Esophagus muscularis mucosa (tissue), 3 donors: ENCODE results near the gene FBL.

ENCODE experiments used
- POLR2A ChIP-seq: fragments of 450-650 bp; IDR thresholded peaks from one replicate; pipeline ENCODE4 v1.6.1; 2017; ENCODE audit warnings: antibody characterized with exemption, moderate library complexity, mild to moderate bottlenecking, low read depth
- POLR2AphosphoS5 ChIP-seq, 2 donors: sonication (generic); formaldehyde crosslinking; IDR thresholded peaks; one replicate each; pipeline ENCODE4 v1.6.1; 2017; ENCODE audit warnings: antibody characterized with exemption in 2 of 2
- TF ChIP-seq, protein P1 (sequence below), 3 experiments: fragments of 200-600 bp in 2 of 3; fragments of 450-650 bp in 1 of 3; sonication (generic) in 2 of 3; IDR thresholded peaks; one replicate each; pipeline ENCODE4 v1.5.1; 2017 to 2019; ENCODE audit warnings: antibody characterized with exemption in 3 of 3, mild to moderate bottlenecking in 2 of 3, moderate library complexity in 1 of 3

DNA sequence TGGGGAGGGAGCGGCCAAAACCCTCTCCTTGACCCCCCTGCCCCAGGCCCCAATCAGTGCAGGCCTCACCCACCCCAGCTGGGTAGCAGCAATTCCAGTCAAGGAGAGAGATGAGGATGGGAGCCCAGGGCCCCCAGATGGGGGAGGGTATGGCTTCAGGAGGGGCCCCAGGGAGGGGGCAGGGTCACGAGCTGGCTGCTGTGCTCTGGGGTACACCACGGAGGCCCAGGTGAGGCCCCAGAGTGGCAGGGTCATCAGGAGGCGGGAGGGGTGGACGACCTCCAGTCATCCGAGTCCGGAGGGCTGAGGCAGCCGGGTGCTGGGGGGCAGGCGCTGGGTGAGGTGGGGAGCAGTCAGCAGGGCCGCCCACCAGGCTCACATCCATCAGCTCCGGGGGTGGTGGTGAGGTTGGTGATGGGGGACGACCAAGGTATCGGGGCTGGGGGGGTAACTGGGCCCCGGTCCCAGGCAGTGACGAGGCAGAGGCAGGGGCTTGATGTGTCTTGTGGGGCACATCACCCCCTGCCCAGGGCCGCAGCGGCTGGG is 20.6 kb downstream of the FBL start:
- TF ChIP-seq, protein P1, sequence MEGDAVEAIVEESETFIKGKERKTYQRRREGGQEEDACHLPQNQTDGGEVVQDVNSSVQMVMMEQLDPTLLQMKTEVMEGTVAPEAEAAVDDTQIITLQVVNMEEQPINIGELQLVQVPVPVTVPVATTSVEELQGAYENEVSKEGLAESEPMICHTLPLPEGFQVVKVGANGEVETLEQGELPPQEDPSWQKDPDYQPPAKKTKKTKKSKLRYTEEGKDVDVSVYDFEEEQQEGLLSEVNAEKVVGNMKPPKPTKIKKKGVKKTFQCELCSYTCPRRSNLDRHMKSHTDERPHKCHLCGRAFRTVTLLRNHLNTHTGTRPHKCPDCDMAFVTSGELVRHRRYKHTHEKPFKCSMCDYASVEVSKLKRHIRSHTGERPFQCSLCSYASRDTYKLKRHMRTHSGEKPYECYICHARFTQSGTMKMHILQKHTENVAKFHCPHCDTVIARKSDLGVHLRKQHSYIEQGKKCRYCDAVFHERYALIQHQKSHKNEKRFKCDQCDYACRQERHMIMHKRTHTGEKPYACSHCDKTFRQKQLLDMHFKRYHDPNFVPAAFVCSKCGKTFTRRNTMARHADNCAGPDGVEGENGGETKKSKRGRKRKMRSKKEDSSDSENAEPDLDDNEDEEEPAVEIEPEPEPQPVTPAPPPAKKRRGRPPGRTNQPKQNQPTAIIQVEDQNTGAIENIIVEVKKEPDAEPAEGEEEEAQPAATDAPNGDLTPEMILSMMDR (IDR thresholded peaks at IDR 0.05): no peak
- TF ChIP-seq POLR2A: no peak
- TF ChIP-seq POLR2AphosphoS5 (IDR thresholded peaks at IDR 0.05): no peak
